ENCODE results near the gene MAX. TPM values are rescaled to one million over a fixed set of nuclear protein-coding genes. Genes with fewer than 3 reads are reported as not detected.

MAX gene
- total and polyA plus RNA-seq, 9 of the 15 experiments (the other 6 are each of a cell fraction or from before 2014, with no cell fraction given), result 15.4 to 96.5 (median 51.6) TPM

DNA sequence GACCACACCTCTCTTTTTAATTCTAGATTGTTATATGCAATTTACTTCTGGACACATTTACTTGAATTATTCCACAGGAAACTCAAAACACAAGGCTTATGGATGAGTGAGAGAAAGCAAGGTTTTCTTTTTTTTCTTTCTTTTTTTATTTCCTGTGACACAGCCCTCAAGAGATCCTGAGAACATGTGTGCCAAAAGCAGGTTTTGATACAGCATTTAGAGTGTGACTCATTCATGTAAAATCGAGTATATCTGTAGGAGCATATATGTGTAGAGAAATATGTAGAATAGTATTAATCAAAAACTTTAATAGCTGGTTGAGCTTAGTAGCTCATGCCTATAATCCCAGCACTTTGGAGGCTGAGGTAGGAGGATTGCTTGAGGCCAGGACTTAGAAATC, 4.4 kb upstream of the MAX start:
- CTCF ChIA-PET (ENCODE audit: low intra/inter-chr PET ratio), result no interaction called here
- no peak for TF ChIP-seq ZNF121 (CRISPR knock-in tag; conservative IDR thresholded peaks at IDR 0.05)
- no peak for TF ChIP-seq NCOA4 (IDR thresholded peaks at IDR 0.05; ENCODE audit: partially characterized antibody)
- TF ChIP-seq TOE1 (IDR thresholded peaks at IDR 0.05; ENCODE audit: borderline replicate concordance), result no peak
- TF ChIP-seq TOE1 (CRISPR knock-in tag; IDR thresholded peaks at IDR 0.05; ENCODE audit: borderline replicate concordance, low read depth), result no peak
- TF ChIP-seq EP300 (IDR thresholded peaks at IDR 0.05; ENCODE audit: low read length), result no peak
- TF ChIP-seq SP2 (IDR thresholded peaks at IDR 0.05; ENCODE audit: extremely low read depth, low read depth, low read length, poor library complexity, severe bottlenecking), result no peak
- TF ChIP-seq KLF6 (CRISPR knock-in tag; IDR thresholded peaks at IDR 0.05; ENCODE audit: borderline replicate concordance), result no peak
- TF ChIP-seq BRD9 (IDR thresholded peaks at IDR 0.05; ENCODE audit: low read depth, partially characterized antibody), result no peak
- TF ChIP-seq, protein P1, sequence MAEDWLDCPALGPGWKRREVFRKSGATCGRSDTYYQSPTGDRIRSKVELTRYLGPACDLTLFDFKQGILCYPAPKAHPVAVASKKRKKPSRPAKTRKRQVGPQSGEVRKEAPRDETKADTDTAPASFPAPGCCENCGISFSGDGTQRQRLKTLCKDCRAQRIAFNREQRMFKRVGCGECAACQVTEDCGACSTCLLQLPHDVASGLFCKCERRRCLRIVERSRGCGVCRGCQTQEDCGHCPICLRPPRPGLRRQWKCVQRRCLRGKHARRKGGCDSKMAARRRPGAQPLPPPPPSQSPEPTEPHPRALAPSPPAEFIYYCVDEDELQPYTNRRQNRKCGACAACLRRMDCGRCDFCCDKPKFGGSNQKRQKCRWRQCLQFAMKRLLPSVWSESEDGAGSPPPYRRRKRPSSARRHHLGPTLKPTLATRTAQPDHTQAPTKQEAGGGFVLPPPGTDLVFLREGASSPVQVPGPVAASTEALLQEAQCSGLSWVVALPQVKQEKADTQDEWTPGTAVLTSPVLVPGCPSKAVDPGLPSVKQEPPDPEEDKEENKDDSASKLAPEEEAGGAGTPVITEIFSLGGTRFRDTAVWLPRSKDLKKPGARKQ (CRISPR knock-in tag; IDR thresholded peaks at IDR 0.05), result no peak
- TF ChIP-seq LCOR (CRISPR knock-in tag; IDR thresholded peaks at IDR 0.05), result no peak
- TF ChIP-seq, protein P2, sequence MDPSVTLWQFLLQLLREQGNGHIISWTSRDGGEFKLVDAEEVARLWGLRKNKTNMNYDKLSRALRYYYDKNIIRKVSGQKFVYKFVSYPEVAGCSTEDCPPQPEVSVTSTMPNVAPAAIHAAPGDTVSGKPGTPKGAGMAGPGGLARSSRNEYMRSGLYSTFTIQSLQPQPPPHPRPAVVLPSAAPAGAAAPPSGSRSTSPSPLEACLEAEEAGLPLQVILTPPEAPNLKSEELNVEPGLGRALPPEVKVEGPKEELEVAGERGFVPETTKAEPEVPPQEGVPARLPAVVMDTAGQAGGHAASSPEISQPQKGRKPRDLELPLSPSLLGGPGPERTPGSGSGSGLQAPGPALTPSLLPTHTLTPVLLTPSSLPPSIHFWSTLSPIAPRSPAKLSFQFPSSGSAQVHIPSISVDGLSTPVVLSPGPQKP (CRISPR knock-in tag; IDR thresholded peaks at IDR 0.05), result no peak
- TF ChIP-seq, protein P3, sequence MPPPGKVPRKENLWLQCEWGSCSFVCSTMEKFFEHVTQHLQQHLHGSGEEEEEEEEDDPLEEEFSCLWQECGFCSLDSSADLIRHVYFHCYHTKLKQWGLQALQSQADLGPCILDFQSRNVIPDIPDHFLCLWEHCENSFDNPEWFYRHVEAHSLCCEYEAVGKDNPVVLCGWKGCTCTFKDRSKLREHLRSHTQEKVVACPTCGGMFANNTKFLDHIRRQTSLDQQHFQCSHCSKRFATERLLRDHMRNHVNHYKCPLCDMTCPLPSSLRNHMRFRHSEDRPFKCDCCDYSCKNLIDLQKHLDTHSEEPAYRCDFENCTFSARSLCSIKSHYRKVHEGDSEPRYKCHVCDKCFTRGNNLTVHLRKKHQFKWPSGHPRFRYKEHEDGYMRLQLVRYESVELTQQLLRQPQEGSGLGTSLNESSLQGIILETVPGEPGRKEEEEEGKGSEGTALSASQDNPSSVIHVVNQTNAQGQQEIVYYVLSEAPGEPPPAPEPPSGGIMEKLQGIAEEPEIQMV (tag; conservative IDR thresholded peaks at IDR 0.05; ENCODE audit: low read depth), result no peak
- TF ChIP-seq DMBX1 (CRISPR knock-in tag; IDR thresholded peaks at IDR 0.05; ENCODE audit: borderline replicate concordance), result no peak
- TF ChIP-seq ZNF699 (CRISPR knock-in tag; IDR thresholded peaks at IDR 0.05; ENCODE audit: insufficient replicate concordance), result no peak
- TF ChIP-seq, protein P4, sequence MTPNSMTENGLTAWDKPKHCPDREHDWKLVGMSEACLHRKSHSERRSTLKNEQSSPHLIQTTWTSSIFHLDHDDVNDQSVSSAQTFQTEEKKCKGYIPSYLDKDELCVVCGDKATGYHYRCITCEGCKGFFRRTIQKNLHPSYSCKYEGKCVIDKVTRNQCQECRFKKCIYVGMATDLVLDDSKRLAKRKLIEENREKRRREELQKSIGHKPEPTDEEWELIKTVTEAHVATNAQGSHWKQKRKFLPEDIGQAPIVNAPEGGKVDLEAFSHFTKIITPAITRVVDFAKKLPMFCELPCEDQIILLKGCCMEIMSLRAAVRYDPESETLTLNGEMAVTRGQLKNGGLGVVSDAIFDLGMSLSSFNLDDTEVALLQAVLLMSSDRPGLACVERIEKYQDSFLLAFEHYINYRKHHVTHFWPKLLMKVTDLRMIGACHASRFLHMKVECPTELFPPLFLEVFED (CRISPR knock-in tag; conservative IDR thresholded peaks at IDR 0.05), result no peak
- Histone ChIP-seq H3K27ac (ENCODE audit: extremely low read depth, low read depth, low read length) (peak overlapping the region; percentile 15; the same call in 1 of the 3 replicates), H3K4me2 (ENCODE audit: insufficient read depth, low read length) (no peak overlapping the region), H3K4me3 (no peak overlapping the region), H3K27me3 (ENCODE audit: control insufficient read depth in 2 of 2, insufficient read depth in 2 of 2, low read length in 2 of 2) (no peaks in the 10 kb centered on the region), H2AFZ (ENCODE audit: low read depth, low read length) (no peak overlapping the region), H4K20me1 (replicated peaks; ENCODE audit: control insufficient read depth, insufficient read depth, low read length) (no peaks in the 10 kb centered on the region), H3K79me2 (ENCODE audit: control insufficient read depth, insufficient read depth, low read length) (peaks cover 6% of the 10 kb centered on the region), H3K36me3 (ENCODE audit: control insufficient read depth, insufficient read depth, low read length) (no peaks in the 10 kb centered on the region), H3K9me3 (replicated peaks; ENCODE audit: control insufficient read depth, insufficient read depth, low read depth, low read length) (no peaks in the 10 kb centered on the region), H3K9ac (ENCODE audit: insufficient read depth in 1 of 2, low read depth in 2 of 2, low read length in 2 of 2) (no peak overlapping the region), H3K9me1 (ENCODE audit: control insufficient read depth, insufficient read depth, low read length) (no peaks in the 10 kb centered on the region), H3K4me1 (replicated peaks in 1 of 2; ENCODE audit: control insufficient read depth in 2 of 2, insufficient read depth in 2 of 2, low read length in 2 of 2) (peaks cover 23 to 32% of the 10 kb centered on the region in 2 experiments)
- POLR2A ChIA-PET, result no interaction called here
- ATAC-seq (no peak), DNase-seq (ENCODE audit: extremely low read depth in 1 of 4, low spot score in 3 of 4) (no peak), FAIRE-seq (no peak)
- no TSS peak for BruUV-seq (replicated peaks)
- in situ Hi-C loops (cut with MboI) (no loop called here), intact Hi-C loops (cut with micrococcal nuclease) (no loop called here)
- 0% methylated on average over 1 of the region's 1 CpG for WGBS (ENCODE audit: insufficient coverage, low coverage, missing lambda C conversion rate)

All from K562 (cell line).